Measurements from ENCODE around the gene RPL41.

DNA sequence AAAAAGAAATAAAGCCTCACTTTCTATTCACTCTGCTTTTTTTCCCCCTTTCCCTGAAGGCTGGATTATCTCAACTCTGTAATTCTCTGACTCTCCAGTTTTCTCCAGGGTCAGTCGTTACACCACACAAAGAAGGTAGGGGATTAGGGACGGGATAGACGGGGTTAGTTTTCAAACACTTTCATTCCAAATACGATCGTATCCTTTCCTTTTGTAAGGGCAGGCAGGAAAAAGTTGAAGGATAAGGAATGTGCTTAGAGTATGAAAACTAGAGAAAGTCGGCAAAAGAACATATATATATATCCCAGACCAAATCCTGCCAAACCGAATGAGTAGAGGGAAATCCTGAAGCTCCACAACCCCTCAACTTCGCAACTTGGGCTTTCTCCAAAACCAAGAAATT is 11.1 kb downstream of the RPL41 start:
- no peak for TF ChIP-seq ZBTB21 (tag by site-specific recombination; IDR thresholded peaks at IDR 0.05)
- no peak for TF ChIP-seq ZNF596 (tag by site-specific recombination; IDR thresholded peaks at IDR 0.05)
- TF ChIP-seq, protein P1, sequence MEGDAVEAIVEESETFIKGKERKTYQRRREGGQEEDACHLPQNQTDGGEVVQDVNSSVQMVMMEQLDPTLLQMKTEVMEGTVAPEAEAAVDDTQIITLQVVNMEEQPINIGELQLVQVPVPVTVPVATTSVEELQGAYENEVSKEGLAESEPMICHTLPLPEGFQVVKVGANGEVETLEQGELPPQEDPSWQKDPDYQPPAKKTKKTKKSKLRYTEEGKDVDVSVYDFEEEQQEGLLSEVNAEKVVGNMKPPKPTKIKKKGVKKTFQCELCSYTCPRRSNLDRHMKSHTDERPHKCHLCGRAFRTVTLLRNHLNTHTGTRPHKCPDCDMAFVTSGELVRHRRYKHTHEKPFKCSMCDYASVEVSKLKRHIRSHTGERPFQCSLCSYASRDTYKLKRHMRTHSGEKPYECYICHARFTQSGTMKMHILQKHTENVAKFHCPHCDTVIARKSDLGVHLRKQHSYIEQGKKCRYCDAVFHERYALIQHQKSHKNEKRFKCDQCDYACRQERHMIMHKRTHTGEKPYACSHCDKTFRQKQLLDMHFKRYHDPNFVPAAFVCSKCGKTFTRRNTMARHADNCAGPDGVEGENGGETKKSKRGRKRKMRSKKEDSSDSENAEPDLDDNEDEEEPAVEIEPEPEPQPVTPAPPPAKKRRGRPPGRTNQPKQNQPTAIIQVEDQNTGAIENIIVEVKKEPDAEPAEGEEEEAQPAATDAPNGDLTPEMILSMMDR (tag by site-specific recombination; IDR thresholded peaks at IDR 0.05): no peak

All from HEK293 (cell line).